ENCODE results near the gene RNF145. TPM values are rescaled to one million over a fixed set of nuclear protein-coding genes. Genes with fewer than 3 reads are reported as not detected.
"Not testable (repeated sequence)": the region's sequence is repeated elsewhere in the genome, so short reads cannot be mapped to it uniquely, and the experiment has no call there.

RNF145 gene, protein sequence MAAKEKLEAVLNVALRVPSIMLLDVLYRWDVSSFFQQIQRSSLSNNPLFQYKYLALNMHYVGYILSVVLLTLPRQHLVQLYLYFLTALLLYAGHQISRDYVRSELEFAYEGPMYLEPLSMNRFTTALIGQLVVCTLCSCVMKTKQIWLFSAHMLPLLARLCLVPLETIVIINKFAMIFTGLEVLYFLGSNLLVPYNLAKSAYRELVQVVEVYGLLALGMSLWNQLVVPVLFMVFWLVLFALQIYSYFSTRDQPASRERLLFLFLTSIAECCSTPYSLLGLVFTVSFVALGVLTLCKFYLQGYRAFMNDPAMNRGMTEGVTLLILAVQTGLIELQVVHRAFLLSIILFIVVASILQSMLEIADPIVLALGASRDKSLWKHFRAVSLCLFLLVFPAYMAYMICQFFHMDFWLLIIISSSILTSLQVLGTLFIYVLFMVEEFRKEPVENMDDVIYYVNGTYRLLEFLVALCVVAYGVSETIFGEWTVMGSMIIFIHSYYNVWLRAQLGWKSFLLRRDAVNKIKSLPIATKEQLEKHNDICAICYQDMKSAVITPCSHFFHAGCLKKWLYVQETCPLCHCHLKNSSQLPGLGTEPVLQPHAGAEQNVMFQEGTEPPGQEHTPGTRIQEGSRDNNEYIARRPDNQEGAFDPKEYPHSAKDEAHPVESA
- total RNA-seq: 77.9 TPM
- long read RNA-seq, partial matches to known transcripts: 1 of 4 reads
- long read RNA-seq, other reads (novel, unspliced or antisense): 3 of 4 reads

DNA sequence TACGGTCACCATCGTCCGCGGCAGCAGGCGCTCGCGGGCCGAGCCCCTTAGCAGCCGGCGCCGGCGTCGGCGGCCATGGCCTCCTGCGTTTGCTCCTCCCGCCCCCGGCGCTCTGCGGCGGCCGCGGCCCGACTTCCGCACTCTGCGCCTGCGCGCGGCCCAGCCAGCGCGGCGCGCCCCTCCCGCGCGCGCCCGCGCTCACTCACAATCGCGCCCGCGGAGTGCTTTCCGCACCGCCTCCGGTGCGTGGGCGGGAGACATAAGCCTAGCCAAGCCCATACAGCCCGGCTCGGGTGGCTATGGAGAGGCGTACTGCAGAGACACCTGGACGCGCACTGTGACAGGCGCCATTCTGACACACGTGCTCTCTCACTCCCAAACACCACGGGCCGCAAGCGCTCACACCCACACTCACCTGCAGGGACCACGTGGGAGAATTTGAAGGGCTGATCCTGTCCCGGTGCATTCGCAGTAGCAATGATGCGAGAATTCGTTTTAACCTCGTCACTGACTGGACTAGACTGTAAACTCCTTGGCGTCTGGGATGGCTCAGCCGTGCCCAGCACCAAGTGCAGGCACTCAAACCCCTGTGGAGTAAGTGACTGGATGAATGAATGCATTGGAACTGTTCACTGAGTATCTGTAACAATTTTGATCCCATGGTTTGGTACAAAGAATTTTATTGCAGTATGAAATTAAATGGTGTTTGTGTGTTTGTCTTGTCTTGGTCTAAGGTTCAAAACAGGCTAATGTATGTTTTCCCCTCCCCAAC is at the start of gene RNF145:
RNF145 (minus strand) TSS at position 116 of the 772 bp plus-strand sequence. CDS start 5,936 bp downstream, outside the sequence.
- peak; percentile 96 for DNase-seq (ENCODE audit: low spot score)

DNA sequence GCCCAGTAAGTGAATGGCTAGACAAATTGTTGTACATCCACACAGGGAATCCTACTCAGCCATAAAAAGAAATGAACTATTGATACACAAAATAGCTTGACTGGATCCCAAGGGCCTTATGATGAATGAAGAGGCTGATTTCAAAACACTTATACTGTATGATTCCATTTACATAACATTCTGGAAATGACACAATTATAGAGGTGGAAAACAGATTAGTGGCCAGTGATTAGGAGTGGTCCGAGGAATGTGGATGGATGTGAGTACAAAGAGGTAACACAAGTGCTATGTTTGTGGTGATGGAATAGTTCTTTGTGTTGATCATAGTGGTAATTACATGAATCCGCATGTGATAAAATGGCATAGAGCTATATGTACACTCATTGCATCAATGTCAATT is 49.0 kb upstream of the RNF145 start:
- no peak for DNase-seq (ENCODE audit: low spot score)

DNA sequence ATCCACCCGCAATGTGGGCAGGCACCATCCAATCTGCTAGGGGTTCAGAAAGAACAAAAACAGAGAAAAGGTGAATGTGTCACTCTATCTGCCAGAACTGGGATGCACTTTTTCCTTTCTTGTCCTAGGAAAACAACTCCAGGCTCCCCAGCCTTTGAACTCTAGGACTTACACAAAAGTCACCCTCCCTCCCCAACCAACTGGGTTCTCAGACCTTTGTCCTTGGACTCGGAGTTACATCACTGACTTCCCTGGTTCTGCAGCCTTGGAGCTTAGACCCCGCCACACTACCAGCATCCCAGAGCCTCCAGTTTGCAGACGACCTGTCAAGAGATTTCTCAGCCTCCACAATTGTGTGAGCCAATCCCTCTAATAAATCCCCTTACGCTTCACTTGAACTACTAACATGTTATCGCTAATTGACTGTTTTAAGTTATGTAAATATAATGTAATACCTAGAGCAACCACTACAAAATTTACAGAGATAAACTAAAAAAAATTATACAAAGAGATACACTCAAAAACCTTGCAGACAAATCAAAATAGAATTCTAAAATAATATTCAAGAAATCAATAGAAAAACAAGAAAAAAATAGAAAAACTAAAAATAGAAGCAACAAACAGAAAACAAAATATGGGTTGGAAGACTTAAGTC is 48.4 kb upstream of the RNF145 start:
- DNase-seq (ENCODE audit: low spot score): no peak

DNA sequence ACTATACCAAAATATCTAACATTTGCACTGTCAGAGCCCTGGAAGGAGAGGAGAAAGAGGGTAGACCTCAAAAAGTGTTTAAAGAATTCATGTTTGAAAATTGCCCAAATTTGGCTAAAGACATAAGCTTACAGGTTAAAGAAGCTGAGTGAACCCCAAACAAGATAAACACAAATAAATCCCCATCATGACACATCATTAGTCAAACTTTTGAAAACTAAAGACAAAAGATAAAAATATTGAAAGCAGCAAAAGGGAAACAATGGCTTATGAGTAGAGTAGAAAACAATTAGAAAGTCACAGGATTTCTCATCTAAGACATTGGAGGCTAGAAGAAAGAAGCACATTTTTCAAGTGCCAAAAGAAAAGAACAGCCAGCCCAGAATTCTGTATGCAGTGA is 47.7 kb upstream of the RNF145 start:
- no peak for DNase-seq (ENCODE audit: low spot score)

DNA sequence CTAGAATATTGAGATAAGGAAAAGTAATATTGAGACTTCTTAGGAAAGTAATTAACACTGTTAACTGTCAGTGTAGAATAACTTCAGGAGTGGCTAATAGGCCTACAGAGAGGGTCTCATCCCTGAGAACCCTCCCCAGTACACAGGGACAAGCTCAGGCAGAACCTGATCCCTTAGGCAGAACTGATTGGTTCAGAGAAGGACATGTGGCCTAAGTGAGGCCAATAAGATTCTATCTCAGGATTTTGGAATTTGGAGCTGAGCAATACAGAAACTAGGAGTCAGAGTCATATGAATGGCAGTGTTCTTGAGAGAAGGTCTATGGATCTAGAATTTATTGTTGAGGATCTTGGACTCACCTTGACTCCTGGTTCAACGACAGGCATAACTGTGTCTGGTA is 42.8 kb upstream of the RNF145 start:
- DNase-seq (ENCODE audit: low spot score): no peak

- DNase-seq (ENCODE audit: low spot score): no peak
These were observed 39.8 kb upstream of the RNF145 start for GRCh38 chr5:159249158-159249557.

- no peak for DNase-seq (ENCODE audit: low spot score)
These were observed 35.5 kb upstream of the RNF145 start for GRCh38 chr5:159244890-159245289.

DNA sequence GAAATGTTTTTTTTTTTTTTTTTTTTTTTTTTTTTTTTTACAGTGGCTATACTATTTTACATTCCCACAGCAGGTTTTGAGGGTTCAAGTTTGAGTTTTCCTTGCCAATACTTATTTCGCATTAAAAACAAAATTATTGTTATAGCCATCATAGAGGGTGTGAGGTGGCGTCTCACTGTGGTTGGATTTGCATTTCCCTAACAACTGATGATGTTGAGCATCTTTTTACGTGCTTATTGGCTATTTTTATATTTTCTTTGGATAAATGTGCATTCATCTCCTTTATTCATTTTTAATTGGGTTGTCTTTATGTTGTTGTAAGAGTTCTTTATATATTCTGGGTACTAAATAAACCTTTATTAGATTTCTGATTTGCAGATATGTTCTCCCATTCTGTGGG is 34.8 kb upstream of the RNF145 start:
- no peak for DNase-seq (ENCODE audit: low spot score)

- no peak for DNase-seq (ENCODE audit: low spot score)
These were observed 34.0 kb upstream of the RNF145 start for GRCh38 chr5:159243385-159243784.

DNA sequence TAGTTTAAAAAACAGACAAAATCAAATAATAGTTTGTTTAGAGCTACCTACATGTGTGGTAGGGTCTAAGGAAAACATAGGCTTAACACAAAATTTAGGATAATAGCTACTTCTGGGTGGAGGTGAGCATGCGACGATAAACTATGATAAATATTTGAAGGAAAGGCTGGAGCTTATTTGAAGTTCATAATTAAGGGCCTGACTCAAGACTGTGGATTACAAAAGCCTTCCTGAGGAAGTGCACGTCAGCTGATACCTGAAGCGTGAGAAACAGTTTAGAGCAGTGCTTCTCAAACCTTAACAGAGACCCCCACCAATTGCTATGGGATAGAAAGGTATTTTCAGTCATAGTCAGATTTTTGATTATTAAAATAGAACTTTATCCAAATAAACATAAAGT is 33.3 kb upstream of the RNF145 start:
- no peak for DNase-seq (ENCODE audit: low spot score)

DNA sequence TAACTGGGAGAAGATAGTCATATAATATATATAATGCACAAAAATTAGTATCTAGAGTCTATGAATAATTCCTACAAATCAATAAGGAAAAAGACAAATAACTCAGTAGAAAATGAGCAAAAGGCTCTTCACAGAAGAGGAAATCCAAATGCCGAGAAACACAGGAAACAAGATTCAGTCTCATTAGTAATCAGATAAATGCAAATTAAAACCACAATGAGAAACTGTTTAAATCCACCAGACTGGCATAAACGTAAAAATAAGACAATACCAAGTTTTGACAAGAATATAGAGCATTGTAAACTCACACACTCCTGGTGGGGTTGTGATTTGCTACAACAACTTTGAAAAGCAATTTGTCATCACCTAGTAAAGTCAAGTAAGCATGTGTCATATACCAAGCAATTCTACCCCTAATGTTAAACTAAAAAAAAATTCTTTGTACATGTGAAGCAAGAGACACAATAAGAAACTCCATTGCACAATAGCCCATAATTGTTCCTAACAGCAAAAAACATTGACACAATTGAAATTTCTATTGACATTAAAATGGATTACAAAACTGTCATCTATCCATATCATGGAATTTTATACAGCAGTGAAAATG is 32.7 kb upstream of the RNF145 start:
- no peak for DNase-seq (ENCODE audit: low spot score)

GRCh38 chr5:159240301-159240870 is 31.0 kb upstream of the RNF145 start:
- no peak for DNase-seq (ENCODE audit: low spot score)

DNA sequence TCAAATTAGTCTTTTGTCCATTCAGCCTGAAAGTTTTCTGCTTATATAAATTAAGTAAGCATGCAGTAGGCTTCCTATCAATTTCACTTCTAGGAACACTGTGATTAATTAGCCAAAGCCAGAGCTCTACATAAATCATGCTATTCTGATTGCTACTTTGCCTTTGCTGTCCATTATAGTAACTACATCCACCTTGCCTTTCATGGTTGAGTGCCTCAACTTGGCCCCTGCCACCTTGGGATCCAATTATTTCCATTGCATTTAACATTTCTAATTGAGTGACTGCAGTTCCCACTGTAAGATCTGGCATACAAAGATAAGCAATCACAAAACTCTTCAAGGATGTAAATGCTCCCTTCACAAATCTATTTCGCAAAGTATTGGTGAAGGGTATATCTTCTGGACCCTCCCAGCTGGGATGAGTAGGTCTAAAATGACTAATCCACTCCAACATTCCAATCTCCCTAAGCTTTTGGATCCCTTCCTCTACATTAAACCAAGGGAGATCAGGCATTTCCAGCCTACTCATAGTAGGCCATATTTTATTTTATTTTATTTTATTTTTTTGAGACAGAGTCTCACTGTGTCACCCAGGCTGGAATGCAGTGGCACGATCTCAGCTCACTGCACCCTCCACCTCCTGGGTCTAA is 26.6 kb upstream of the RNF145 start:
- DNase-seq (ENCODE audit: low spot score): not testable (repeated sequence)

- DNase-seq (ENCODE audit: low spot score): no peak
These were observed 21.8 kb upstream of the RNF145 start for GRCh38 chr5:159231167-159231566.

DNA sequence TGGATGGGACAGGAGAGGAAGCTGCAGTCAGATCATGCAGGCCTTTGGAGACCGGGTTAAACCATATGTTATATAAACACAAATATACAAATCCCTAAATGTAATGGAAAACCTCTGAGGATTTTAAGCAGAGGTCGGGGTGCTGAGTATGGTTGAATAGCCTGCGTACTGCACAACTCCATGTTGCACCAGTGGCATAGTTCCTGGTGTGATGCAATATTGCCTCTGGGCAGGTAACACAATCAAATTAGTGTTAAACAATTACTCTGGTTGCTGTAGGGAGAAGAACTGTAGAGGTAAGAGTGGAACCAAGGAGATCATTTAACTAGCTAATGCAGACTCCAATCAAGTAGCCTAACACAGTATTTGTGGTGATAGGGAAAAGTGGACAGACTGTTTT is 21.3 kb upstream of the RNF145 start:
- DNase-seq (ENCODE audit: low spot score): no peak

DNA sequence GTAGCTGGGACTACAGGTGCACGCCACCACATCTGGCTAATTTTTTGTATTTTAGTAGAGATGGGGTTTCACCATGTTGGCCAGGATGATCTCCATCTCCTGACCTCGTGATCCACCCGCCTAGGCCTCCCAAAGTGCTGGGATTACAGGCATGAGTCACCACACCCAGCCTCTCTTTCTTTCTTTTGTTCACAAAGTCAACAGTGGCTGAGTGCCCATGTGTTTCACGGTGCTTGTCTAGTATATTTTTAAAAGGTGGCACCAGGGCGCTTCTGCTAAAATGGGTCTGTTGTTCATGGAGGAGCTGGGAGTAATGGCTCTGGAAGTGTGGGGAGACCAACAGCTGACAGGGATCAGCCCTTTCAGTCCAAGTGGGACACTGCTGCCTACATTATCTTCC is 18.7 kb upstream of the RNF145 start:
- not testable (repeated sequence) for DNase-seq (ENCODE audit: low spot score)

DNA sequence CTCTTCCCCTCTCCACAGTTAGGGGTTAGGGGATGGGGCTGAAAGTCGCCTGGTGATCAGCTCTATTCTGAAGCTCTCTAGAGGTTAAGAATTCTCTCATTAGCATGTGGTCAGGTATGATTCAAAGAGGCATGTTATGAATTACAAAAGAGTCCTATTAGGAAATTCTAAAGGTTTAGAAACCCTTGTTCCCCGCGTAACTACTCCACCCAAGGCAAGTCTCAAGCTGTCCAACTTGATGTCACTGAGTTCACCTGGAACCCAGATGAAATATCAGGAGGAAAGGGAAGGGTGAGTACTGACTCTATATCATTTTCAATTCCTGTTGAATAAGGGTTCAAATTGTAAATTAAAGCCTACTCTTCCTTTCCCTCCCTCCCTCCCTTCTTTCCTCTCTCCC is 18.1 kb upstream of the RNF145 start:
- DNase-seq (ENCODE audit: low spot score): no peak

DNA sequence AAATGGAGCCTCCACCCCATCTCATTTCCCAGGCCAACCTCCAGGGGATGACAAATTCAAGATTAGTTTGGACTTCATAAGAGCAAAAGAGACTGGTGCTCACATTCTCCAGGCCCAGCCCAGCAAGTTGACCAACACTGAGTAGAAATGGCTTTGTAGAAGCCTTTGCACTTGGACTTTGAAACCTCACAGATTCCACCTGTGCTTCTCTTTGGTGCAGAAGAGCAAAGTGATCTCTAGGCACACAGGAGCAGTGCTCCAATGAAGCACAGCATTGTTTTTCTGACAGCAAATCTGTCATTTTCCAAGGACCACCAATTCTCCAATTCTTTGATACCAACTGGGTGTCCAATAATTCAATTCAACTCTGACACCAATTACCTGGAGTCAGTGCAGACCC is 17.1 kb upstream of the RNF145 start:
- no peak for DNase-seq (ENCODE audit: low spot score)

- no peak for DNase-seq (ENCODE audit: low spot score)
These were observed 15.1 kb upstream of the RNF145 start for GRCh38 chr5:159224471-159224870.

DNA sequence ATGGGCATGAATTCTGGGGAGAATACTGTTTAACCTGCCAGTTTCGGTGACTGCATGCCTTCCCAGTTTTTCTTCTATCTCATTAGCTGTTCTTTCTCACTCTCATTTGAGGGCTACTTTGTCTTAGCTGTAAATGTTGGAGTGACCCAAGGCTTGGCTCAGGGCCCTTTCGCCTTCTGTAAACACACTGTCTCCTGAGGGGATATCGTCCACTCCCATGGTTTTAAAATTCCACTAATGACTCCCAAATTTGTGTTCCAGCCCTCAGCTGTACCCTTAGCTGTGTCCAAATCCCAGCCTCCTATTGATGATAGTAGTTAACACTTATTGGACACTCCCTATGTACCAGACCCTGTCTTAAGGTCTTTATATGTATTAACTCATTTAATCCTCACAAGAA is 14.1 kb upstream of the RNF145 start:
- no peak for DNase-seq (ENCODE audit: low spot score)

Data from mesenteric fat pad (tissue), 1 donor.